NCI-H524 treated with DMSO at 0.1 percent for 48 hours (cell line): ENCODE data around the gene VTI1B.

ENCODE experiments used
- DNase-seq: peaks from one replicate; lab custom pipeline; 2025; lab: John Stamatoyannopoulos, UW

The VTI1B gene

GRCh38 chr14:67679006-67679405, 4.6 kb upstream of the VTI1B start:
- no peak for DNase-seq

DNA sequence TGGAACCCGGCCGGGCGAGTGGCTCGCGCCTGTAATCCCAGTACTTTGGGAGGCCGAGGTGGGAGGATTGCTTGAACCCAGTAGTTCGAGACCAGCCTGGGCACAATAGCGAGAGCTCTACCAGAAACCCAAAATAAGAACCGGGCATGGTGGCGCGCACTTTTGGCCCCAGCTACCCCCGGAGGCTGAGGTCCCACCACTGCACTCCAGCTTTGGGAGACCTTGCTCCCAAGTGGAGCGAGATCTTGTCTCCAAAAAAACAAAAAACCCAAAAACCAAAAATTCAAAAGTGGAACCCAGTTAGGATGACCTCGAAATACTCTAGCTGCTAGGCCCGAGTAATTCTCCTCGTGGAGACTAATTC, 769 bp upstream of the VTI1B start:
- DNase-seq: no peak

DNA sequence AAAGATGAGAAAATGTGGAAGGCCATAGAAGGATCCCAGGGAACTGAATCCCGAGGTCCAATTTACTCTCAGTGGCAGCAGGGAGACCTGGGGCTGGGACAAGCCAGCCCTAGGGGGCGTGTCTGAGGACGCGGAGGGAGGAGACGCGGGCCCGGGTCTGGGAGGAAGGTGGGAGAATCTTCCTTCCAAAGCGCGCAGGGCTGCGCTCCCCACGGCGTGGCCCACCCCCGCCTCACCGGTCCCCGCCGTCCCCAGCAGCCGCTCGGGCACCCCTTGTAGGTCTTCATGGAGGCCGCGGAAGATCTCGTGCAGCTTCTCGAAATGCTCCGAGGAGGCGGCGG, 323 bp downstream of the VTI1B start:
- DNase-seq: peak; percentile 37

- DNase-seq: no peak
These were observed 981 bp downstream of the VTI1B start for GRCh38 chr14:67673451-67673850.

DNA sequence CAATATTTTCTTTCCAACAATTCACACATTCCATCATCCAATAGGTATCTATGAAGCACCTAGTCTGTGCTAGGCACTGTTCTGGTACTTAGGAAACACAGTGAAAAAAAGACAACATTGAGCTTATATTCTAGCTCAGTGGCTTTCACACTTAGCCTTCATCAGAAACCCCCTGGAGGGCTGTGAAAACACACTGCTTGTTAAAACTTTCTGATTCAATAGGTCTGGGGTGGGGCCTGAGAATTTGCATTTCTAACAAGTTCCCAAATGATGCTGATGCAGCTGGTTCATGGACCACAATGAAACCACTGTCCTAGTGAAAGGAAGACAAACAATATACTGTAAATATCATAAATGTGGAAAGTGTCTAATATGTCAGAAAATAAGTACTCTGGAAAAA, 5.9 kb downstream of the VTI1B start:
- no peak for DNase-seq

GRCh38 chr14:67666750-67667449, 7.5 kb downstream of the VTI1B start:
- peak; percentile 34 for DNase-seq

GRCh38 chr14:67665868-67666267, 8.6 kb downstream of the VTI1B start:
- no peak for DNase-seq

DNA sequence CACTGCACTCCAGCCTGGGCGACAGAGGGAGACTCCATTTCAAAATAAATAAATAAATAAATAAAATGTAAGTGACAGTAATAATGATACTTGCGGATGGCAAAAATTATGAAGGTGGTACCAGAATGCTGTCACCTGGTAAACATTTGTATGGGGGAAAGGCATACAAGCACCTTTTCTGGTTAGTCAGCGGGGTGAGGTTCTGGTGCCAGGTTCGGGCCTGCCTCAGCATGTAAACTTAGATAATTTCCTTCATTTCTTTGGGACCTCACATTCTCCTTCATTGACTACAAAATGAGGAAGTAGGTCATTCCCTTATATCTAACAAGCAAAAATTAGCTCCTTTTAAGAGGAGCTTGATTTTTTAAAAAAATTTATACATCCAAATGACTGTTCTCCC, 10.8 kb downstream of the VTI1B start:
- no peak for DNase-seq

DNA sequence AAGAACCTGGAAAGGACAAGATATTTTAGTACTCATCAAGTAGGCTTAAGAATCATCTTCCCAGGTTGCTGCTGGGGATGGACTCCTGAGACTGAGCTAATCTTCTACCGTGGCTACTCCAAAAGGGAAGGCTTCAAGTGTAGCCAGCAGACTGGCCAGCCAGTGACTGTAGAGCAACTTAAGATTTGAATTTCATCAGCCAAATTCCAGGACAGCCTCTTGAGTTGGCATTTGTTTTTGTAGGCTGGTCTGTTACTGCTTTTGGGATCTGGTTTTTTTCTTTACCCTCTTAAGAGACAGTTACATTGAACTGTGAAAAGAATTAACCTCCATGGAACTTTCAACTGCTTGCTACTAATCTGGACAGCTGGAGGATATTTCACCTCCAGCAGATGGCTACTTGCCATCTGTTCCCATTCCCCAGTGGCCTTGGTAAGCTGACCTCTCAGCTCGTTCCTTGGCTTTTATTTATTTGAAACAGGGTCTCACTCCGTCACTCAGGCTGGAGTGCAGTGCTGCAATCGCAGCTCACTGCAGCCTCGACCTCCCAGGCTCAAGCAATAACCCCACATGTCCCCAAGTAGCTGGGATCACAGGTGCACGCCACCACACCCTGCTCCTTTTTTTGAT, 20.7 kb downstream of the VTI1B start:
- DNase-seq: peak; percentile 99

GRCh38 chr14:67652189-67652588, 22.2 kb downstream of the VTI1B start:
- DNase-seq: no peak

GRCh38 chr14:67650694-67651093, 23.7 kb downstream of the VTI1B start:
- DNase-seq: no peak

- DNase-seq: no peak
These were observed 24.3 kb downstream of the VTI1B start for GRCh38 chr14:67650151-67650550.

DNA sequence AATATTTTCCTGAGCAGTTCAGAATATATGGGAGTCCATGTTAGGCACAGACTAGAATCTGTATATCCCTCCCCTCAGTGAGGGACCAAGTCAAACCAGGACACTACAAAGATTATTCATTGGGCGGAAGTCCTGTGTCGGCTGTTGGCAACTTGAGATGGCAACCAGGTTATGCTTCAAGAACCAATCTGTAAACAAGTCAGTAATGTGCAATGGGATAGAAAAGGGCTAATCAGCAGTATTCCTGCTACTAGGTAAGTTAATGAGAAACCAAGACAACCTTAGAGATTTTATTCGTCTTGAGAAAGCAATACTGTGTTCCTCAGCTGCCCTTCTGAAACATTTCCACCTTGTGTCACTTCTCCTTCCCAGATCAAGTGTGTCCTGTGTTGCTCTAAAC, 28.3 kb downstream of the VTI1B start:
- DNase-seq: no peak

DNA sequence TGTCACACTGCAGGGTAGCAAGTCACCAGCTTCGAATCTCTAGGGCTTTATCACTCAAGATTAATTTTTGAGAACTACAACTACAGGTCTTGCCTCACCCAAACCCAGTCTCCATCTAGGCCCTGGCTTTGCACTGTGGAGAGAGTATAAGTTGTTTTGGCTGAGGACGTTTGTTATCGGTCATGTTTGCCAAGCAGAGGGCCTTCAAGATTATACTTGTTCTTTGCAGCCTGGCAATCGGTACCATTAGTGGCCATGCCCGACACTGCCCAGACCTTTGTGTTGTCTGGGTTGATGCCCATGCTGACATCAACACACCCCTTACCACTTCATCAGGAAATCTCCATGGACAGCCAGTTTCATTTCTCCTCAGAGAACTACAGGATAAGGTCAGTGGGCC, 29.0 kb downstream of the VTI1B start:
- DNase-seq: no peak

GRCh38 chr14:67644428-67644827, 30.0 kb downstream of the VTI1B start:
- no peak for DNase-seq

DNA sequence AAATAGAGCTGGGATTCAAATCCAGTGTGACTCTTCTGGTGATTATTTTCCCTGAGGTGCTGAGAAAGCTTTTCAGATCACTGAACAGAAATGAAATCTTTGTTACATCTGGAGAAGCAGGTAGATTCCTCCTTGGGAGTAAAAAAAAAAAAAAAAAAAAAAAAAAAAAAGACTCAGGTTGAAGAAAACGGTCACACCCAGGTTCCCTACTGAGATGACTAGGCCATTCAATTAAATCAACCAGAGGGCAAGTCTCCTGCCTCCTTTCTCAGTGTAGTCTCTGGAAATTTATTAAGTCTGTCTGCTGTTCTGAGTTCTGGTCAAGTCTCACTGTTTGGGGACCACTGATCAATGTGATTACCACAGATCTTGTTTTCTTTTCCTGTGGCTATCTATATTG, 30.7 kb downstream of the VTI1B start:
- DNase-seq: no peak

- no peak for DNase-seq
These were observed 32.3 kb downstream of the VTI1B start for GRCh38 chr14:67641902-67642749.

GRCh38 chr14:67641480-67641879, 33.0 kb downstream of the VTI1B start:
- no peak for DNase-seq

DNA sequence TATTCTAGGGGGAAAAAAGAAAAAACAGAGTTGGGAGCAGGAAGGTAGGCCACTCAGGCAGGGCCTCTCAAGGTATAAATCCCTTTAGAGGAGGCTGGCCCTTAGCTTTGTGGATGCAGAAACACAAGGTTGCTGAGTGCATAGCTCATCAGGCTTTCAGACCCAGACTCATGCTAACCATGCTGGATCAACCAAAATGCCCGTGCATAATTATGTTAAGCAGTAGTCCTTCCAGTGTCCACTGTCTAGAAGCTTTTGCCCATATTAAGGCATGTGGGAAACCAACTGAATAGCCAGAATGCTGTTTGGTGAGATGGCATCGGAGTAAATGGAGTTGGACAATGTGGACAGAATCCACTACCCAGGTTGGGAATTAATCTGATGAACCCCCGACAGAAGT, 35.8 kb downstream of the VTI1B start:
- no peak for DNase-seq

GRCh38 chr14:67636361-67636919, 38.0 kb downstream of the VTI1B start:
- DNase-seq: no peak

DNA sequence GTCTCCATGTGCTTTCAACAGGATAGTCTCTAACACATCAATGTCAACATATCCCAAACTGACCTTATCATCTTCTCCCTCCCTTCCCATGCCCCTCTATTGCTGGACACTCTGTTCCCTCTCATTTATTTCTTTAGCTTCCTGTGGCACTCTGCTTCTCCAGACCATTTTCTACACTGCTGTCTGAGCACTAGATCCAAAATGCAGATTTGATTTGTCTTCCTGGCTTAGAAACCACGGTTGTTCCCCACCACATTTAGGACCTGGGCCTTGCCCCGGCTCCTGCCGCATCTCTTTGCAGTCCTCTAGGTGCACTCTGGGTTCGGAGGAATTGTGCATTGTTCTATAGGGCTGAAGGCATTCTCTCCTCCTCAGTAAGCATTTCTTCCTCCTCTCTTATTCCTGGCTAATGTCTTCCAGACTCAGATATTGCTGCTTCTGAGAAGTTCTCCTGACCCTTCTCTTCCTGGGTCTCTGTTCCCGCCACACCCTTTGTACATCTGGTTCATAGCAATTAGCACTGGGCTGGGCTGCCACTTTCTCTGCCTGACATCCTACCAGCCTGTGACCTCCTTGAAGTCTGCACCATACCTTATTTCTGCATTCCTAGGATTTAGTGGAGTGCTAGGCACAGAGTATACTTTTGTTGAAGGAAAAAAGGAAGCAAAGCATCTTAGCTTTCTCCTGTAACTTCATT, 40.8 kb downstream of the VTI1B start:
- no peak for DNase-seq

GRCh38 chr14:67630938-67631337, 43.5 kb downstream of the VTI1B start:
- DNase-seq: no peak
